GM18868 (cell line): Measurements from ENCODE around the gene CADPS.

ENCODE experiments used
- ATAC-seq: cut with Tn5 transposase; IDR thresholded peaks from one replicate; pipeline ENCODE4 v1.9.1; 2021; ENCODE audit warnings: mild to moderate bottlenecking, moderate library complexity; ENCODE audit not compliant: unreplicated experiment

CADPS gene

GRCh38 chr3:62454916-62455315 is 420.3 kb downstream of the CADPS start:
- no peak for ATAC-seq

GRCh38 chr3:62453448-62453847 is 421.8 kb downstream of the CADPS start:
- ATAC-seq, result no peak

- no peak for ATAC-seq
Measured at GRCh38 chr3:62451211-62451887, 423.9 kb downstream of the CADPS start.

GRCh38 chr3:62446337-62446940 is 428.8 kb downstream of the CADPS start:
- peak; percentile 81 for ATAC-seq

GRCh38 chr3:62445275-62445674 is 429.9 kb downstream of the CADPS start:
- ATAC-seq, result peak; percentile 41

GRCh38 chr3:62439978-62440377 is 435.2 kb downstream of the CADPS start:
- ATAC-seq, result no peak

GRCh38 chr3:62439176-62439813 is 435.9 kb downstream of the CADPS start:
- no peak for ATAC-seq

GRCh38 chr3:62436785-62437184 is 438.4 kb downstream of the CADPS start:
- no peak for ATAC-seq

- ATAC-seq, result no peak
Measured at GRCh38 chr3:62433396-62433795, 441.8 kb downstream of the CADPS start.

- no peak for ATAC-seq
Measured at GRCh38 chr3:62421207-62421606, 454.0 kb downstream of the CADPS start.

- ATAC-seq, result no peak
Measured at GRCh38 chr3:62416144-62416543, 459.1 kb downstream of the CADPS start.

- ATAC-seq, result no peak
Measured at GRCh38 chr3:62415312-62415801, 459.9 kb downstream of the CADPS start.

- ATAC-seq, result no peak
Measured at GRCh38 chr3:62414786-62415185, 460.4 kb downstream of the CADPS start.

GRCh38 chr3:62413687-62414086 is 461.5 kb downstream of the CADPS start:
- ATAC-seq, result no peak

- ATAC-seq, result no peak
Measured at GRCh38 chr3:62406945-62407344, 468.3 kb downstream of the CADPS start.

GRCh38 chr3:62405566-62405965 is 469.6 kb downstream of the CADPS start:
- no peak for ATAC-seq

- ATAC-seq, result no peak
Measured at GRCh38 chr3:62405135-62405534, 470.1 kb downstream of the CADPS start.

- no peak for ATAC-seq
Measured at GRCh38 chr3:62404321-62404720, 470.9 kb downstream of the CADPS start.

GRCh38 chr3:62403765-62404164 is 471.5 kb downstream of the CADPS start:
- ATAC-seq, result no peak

- ATAC-seq, result no peak
Measured at GRCh38 chr3:62392626-62393292, 482.5 kb downstream of the CADPS start.

- no peak for ATAC-seq
Measured at GRCh38 chr3:62387251-62387650, 488.0 kb downstream of the CADPS start.
